Panc1 (cell line): Measurements from ENCODE around the gene RAC3. TPM values are rescaled to one million over a fixed set of nuclear protein-coding genes. Genes with fewer than 3 reads are reported as not detected.
A peak's percentile ranks its signal among the peaks of the same experiment; 100 is the strongest.

Experiments
- ATAC-seq: fragments of 200-7000 bp; cut with Tn5 transposase; 2 replicates; pipeline ENCODE4 v1.9.1; 2020; ENCODE audit warnings: mild to moderate bottlenecking, moderate library complexity
- BruUV-seq: library from RNA; stranded (reverse); fragments of 400-500 nt; replicated peaks from 2 replicates; lab custom pipeline; 2021; lab: Mats Ljungman, UMichigan
- CTCF ChIA-PET: fragments of 300-600 bp; sonication (Branson Sonifier 250); formaldehyde crosslinking; loops from one replicate; lab custom pipeline; 2022; ENCODE audit warnings: antibody characterized with exemption; lab: Charles Lee
- POLR2A ChIA-PET: fragments of 300-600 bp; sonication (Branson Sonifier 250); formaldehyde crosslinking; loops from one replicate; lab custom pipeline; 2022; ENCODE audit warnings: antibody characterized with exemption; lab: Charles Lee
- DNase-seq: peaks from one replicate; pipeline ENCODE4 v3.0.0-alpha.2; 2010; ENCODE audit warnings: low read depth, low spot score
- H3K27ac ChIP-seq: 2 replicates; pipeline ENCODE4 v1.5.1; 2011; ENCODE audit warnings: mild to moderate bottlenecking, low read length, inconsistent platforms
- H3K27me3 ChIP-seq: fragments of 200-500 bp; sonication (Bioruptor generic); 2 replicates; pipeline ENCODE4 v1.6.0; 2014; ENCODE audit warnings: low read length, inconsistent platforms; ENCODE audit not compliant: control insufficient read depth, insufficient read depth
- H3K36me3 ChIP-seq: fragments of 200-500 bp; sonication (Bioruptor generic); 2 replicates; pipeline ENCODE4 v1.5.1; 2014; ENCODE audit warnings: inconsistent platforms, mild to moderate bottlenecking, low read length, moderate library complexity; ENCODE audit not compliant: control insufficient read depth, insufficient read depth
- H3K4me1 ChIP-seq: 2 replicates; pipeline ENCODE4 v1.5.1; 2011; ENCODE audit warnings: inconsistent platforms, mild to moderate bottlenecking, low read length, moderate library complexity; ENCODE audit not compliant: control insufficient read depth, insufficient read depth
- H3K4me3 ChIP-seq, 2 experiments: 2 replicates each; pipeline ENCODE4 v1.5.1; 2011 to 2012; ENCODE audit warnings: low read depth in 2 of 2, low read length in 2 of 2, mild to moderate bottlenecking in 2 of 2, inconsistent platforms in 1 of 2, moderate library complexity in 1 of 2
- H3K9me3 ChIP-seq: fragments of 200-500 bp; sonication (Bioruptor generic); 2 replicates; pipeline ENCODE4 v1.5.1; 2014; ENCODE audit warnings: low read depth, mild to moderate bottlenecking, inconsistent platforms, low read length, moderate library complexity; ENCODE audit not compliant: control insufficient read depth, insufficient read depth
- CTCF ChIP-seq: fragments of 450-650 bp; IDR thresholded peaks from 2 replicates; pipeline ENCODE4 v1.5.1; 2017; ENCODE audit warnings: mild to moderate bottlenecking
- POLR2AphosphoS5 ChIP-seq: IDR thresholded peaks from 2 replicates; pipeline ENCODE4 v1.6.1; 2012; ENCODE audit warnings: mild to moderate bottlenecking, low read depth, low read length, moderate library complexity
- REST ChIP-seq, 2 experiments: IDR thresholded peaks; 2 replicates each; pipeline ENCODE4 v1.6.1; 2011 to 2012; ENCODE audit warnings: low read depth in 2 of 2, control low read depth in 1 of 2, low read length in 1 of 2, mild to moderate bottlenecking in 1 of 2, moderate library complexity in 1 of 2; ENCODE audit not compliant: insufficient read depth in 1 of 2
- SIN3A ChIP-seq: IDR thresholded peaks from 2 replicates; pipeline ENCODE4 v1.6.1; 2012; ENCODE audit warnings: low read depth, mild to moderate bottlenecking, low read length, moderate library complexity, borderline replicate concordance; ENCODE audit not compliant: insufficient read depth
- TCF7L2 ChIP-seq: IDR thresholded peaks from 2 replicates; pipeline ENCODE4 v1.6.1; 2011; ENCODE audit warnings: mild to moderate bottlenecking, low read depth, low read length, inconsistent platforms
- in situ Hi-C: cut with HindIII; loops from 2 replicates; pipeline ENCODE4 v1.10.0; 2016; ENCODE audit warnings: low sequenced_read_pairs, low pct_unique_long_range_greater_than_20kb
- intact Hi-C: fragments of 100-400 bp; cut with micrococcal nuclease; formaldehyde crosslinking; loops from one replicate; pipeline ENCODE4 v1.10.0; 2022; ENCODE audit not compliant: unreplicated experiment
- total RNA-seq: library from RNA; stranded (reverse); gene quantifications from one replicate; pipeline ENCODE4 v1.2.1, GENCODE V29; 2021; ENCODE audit not compliant: unreplicated experiment

RAC3 gene
- total RNA-seq, 1 experiment from 2014 or later: 39.4 TPM

- no peak for DNase-seq
- ATAC-seq: no peak
- Histone ChIP-seq H3K27ac (no peak overlapping the region), H3K4me3 (no peak overlapping the region), H3K27me3 (no peaks in the 10 kb centered on the region), H3K36me3 (peaks cover 9% of the 10 kb centered on the region), H3K9me3 (no peaks in the 10 kb centered on the region), H3K4me1 (peaks cover 32% of the 10 kb centered on the region)
- CTCF ChIA-PET: no interaction called here
- in situ Hi-C loops (loop anchor here (10.0 kb wide), 1 partner anchor 81 kb away; no protein-coding TSS in a partner anchor), intact Hi-C loops (no loop called here)
- TF ChIP-seq TCF7L2: no peak
- no peak for TF ChIP-seq SIN3A
- no peak for TF ChIP-seq CTCF
- no peak for TF ChIP-seq REST (IDR thresholded peaks at IDR 0.05; ENCODE audit: insufficient read depth in 1 of 2, low read depth in 2 of 2, low read length in 1 of 2)
- TF ChIP-seq POLR2AphosphoS5: no peak
- POLR2A ChIA-PET: interaction anchor here (0.5 kb wide), 1 partner anchor 170 kb away, joined by 4 read pairs; no protein-coding TSS in a partner anchor
- no TSS peak for BruUV-seq
These were observed 22.2 kb downstream of the RAC3 start for GRCh38 chr17:82053556-82054263.

GRCh38 chr17:82054351-82055022 lies 23.0 kb downstream of the RAC3 start:
- Histone ChIP-seq H3K27ac (no peak overlapping the region), H3K4me1 (peaks cover 32% of the 10 kb centered on the region), H3K27me3 (no peaks in the 10 kb centered on the region), H3K36me3 (peaks cover 9% of the 10 kb centered on the region), H3K4me3 (no peak overlapping the region), H3K9me3 (no peaks in the 10 kb centered on the region)
- DNase-seq (no peak), ATAC-seq (no peak)
- no peak for TF ChIP-seq CTCF
- 0 out of 2 replicates have a peak, but pooled peaks have one; percentile 9 for TF ChIP-seq POLR2AphosphoS5
- ChIA-PET CTCF (no interaction called here), POLR2A (interaction anchor here (0.5 to 0.7 kb wide), 2 partner anchors 35 to 171 kb away, joined by 4 read pairs; no protein-coding TSS in a partner anchor)
- no TSS peak for BruUV-seq
- intact Hi-C loops: no loop called here
- in situ Hi-C loops: loop anchor here (10.0 kb wide), 1 partner anchor 80 kb away; no protein-coding TSS in a partner anchor
